K562 (cell line): ENCODE measurements around the gene C10orf71. TPM values are rescaled to one million over a fixed set of nuclear protein-coding genes. Genes with fewer than 3 reads are reported as not detected.
A peak's percentile ranks its signal among the peaks of the same experiment; 100 is the strongest.

Experiments used
- CC2D1A ChIP-seq: fragments of 450-650 bp; IDR thresholded peaks from 2 replicates; pipeline ENCODE4 v1.6.1; 2017; ENCODE audit warnings: mild to moderate bottlenecking
- E4F1 ChIP-seq: fragments of 250-450 bp; sonication (Bioruptor Pico); IDR thresholded peaks from 2 replicates; pipeline ENCODE4 v1.5.0; 2021; ENCODE audit warnings: mild to moderate bottlenecking, borderline replicate concordance
- ETV5 ChIP-seq: sonication (generic); formaldehyde crosslinking; IDR thresholded peaks from 2 replicates; pipeline ENCODE4 v1.4.0; 2020; ENCODE audit warnings: low read depth, mild to moderate bottlenecking, missing genetic modification reagents
- HINFP ChIP-seq: fragments of 450-650 bp; conservative IDR thresholded peaks from 2 replicates; pipeline ENCODE4 v1.6.1; 2016; ENCODE audit warnings: missing genetic modification characterization, low read depth, mild to moderate bottlenecking, control low read depth, missing compliant biosample characterization
- HSF4 ChIP-seq: fragments of 250-450 bp; sonication (Bioruptor Pico); IDR thresholded peaks from 2 replicates; pipeline ENCODE4 v2.1.2; 2022; ENCODE audit warnings: mild to moderate bottlenecking, moderate library complexity, borderline replicate concordance
- MAFK ChIP-seq: IDR thresholded peaks from 2 replicates; pipeline ENCODE4 v1.6.1; 2011; ENCODE audit warnings: low read length, improper control_type of control experiment
- MEF2D ChIP-seq: conservative IDR thresholded peaks from 2 replicates; pipeline ENCODE4 v1.6.1; 2016; ENCODE audit warnings: low read depth, missing genetic modification characterization, missing compliant biosample characterization
- NFIC ChIP-seq: fragments of 450-650 bp; IDR thresholded peaks from 2 replicates; pipeline ENCODE4 v1.6.1; 2017; ENCODE audit warnings: mild to moderate bottlenecking, inconsistent platforms
- PHB ChIP-seq: fragments of 250-450 bp; sonication (Bioruptor Pico); IDR thresholded peaks from 2 replicates; pipeline ENCODE4 v1.5.0; 2021
- POLR2H ChIP-seq: IDR thresholded peaks from 2 replicates; pipeline ENCODE4 v1.6.1; 2016; ENCODE audit warnings: missing genetic modification characterization, low read depth, mild to moderate bottlenecking, control low read depth, missing compliant biosample characterization, moderate library complexity
- RBM15 ChIP-seq: fragments of 200-400 bp; formaldehyde crosslinking; IDR thresholded peaks from 2 replicates; pipeline ENCODE4 v1.6.1; 2018; ENCODE audit warnings: mild to moderate bottlenecking, low read length, moderate library complexity; ENCODE audit not compliant: insufficient read depth
- REST ChIP-seq, 2 experiments: fragments of 450-650 bp; formaldehyde crosslinking in 1 of 2; IDR thresholded peaks; 2 replicates each; pipeline versions ENCODE4 v1.4.0 to v1.6.1; 2014 to 2020; ENCODE audit warnings: mild to moderate bottlenecking in 2 of 2, borderline replicate concordance in 1 of 2, low read depth in 1 of 2
- SAP30 ChIP-seq: fragments of 200-600 bp; sonication (generic); IDR thresholded peaks from 2 replicates; pipeline ENCODE4 v1.6.1; 2012; ENCODE audit warnings: borderline replicate concordance, low read depth, mild to moderate bottlenecking, moderate library complexity, low read length, control low read depth, inconsistent platforms; ENCODE audit not compliant: insufficient read depth, poor library complexity, severe bottlenecking
- ZNF277 ChIP-seq: fragments of 250-450 bp; sonication (Bioruptor Pico); IDR thresholded peaks from 2 replicates; pipeline ENCODE4 v1.8.0; 2022; ENCODE audit warnings: inconsistent platforms, mild to moderate bottlenecking, moderate library complexity, borderline replicate concordance
- ZNF780A ChIP-seq: fragments of 250-450 bp; sonication (Bioruptor Pico); IDR thresholded peaks from 2 replicates; pipeline ENCODE4 v1.5.0; 2021; ENCODE audit warnings: mild to moderate bottlenecking
- polyA plus RNA-seq, 8 experiments: library from polyadenylated mRNA; depleted of rRNA in 4 of 8; stranded (reverse) in 5 of 8; unstranded in 3 of 8; fragments of >200 nt; fragmentation: Nextera tagmentation in 2 of 8; fragmentation: Illumina TruSeq in 1 of 8; extraction: Ambion mirVana in 2 of 8; extraction: Trizol in 1 of 8; gene quantifications; 2 replicates each; pipeline versions ENCODE4 v1.2.1 to v1.2.3, GENCODE V29; 2011 to 2014; ENCODE audit warnings: inconsistent platforms in 1 of 8, missing spikeins in 1 of 8
- total RNA-seq, 7 experiments: library from RNA; depleted of rRNA in 6 of 7; stranded (reverse); fragments of >200 nt in 6 of 7; fragmentation: Illumina TruSeq in 2 of 7; extraction: Trizol in 2 of 7; gene quantifications; 2 replicates each; pipeline versions ENCODE4 v1.2.1 to v1.2.3, GENCODE V29; 2011 to 2021; ENCODE audit warnings: low replicate concordance in 1 of 7

C10orf71 gene
- total and polyA plus RNA-seq, 9 of the 15 experiments (the other 6 are each of a cell fraction or from before 2014, with no cell fraction given): 0.06 to 4.5 (median 1.3) TPM

- no peak for TF ChIP-seq NFIC
- no peak for TF ChIP-seq SAP30
- TF ChIP-seq POLR2H (tag): no peak
- 0 out of 2 replicates have a peak, but pooled peaks have one; percentile 31 for TF ChIP-seq E4F1
- no peak for TF ChIP-seq RBM15
- TF ChIP-seq MAFK: no peak
- no peak for TF ChIP-seq REST (IDR thresholded peaks at IDR 0.05; ENCODE audit: borderline replicate concordance)
- TF ChIP-seq REST (CRISPR knock-in tag; IDR thresholded peaks at IDR 0.05; ENCODE audit: low read depth): no peak
- no peak for TF ChIP-seq ETV5 (CRISPR knock-in tag)
- no peak for TF ChIP-seq ZNF277 (CRISPR knock-in tag)
- TF ChIP-seq MEF2D (tag): peak; percentile 81; the same call in 1 of the 2 replicates
- TF ChIP-seq HSF4 (CRISPR knock-in tag): no peak
- no peak for TF ChIP-seq ZNF780A
- no peak for TF ChIP-seq PHB (CRISPR knock-in tag)
- TF ChIP-seq CC2D1A: no peak
- TF ChIP-seq HINFP (tag): peak; percentile 76
Measured at GRCh38 chr10:49257154-49257553, 41.8 kb upstream of the C10orf71 start (continued).
